Hematopoietic multipotent progenitor cell treated with erythropoietin and hydrocortisone succinate and interleukin-3 and kit ligand, for 15 days (in vitro differentiated cells): ENCODE measurements around the gene NOL11.
"Not testable (repeated sequence)": the region's sequence is repeated elsewhere in the genome, so short reads cannot be mapped to it uniquely, and the experiment has no call there.

Experiments
- DNase-seq: peaks from one replicate; pipeline ENCODE4 v3.0.0-alpha.2; 2015; ENCODE audit warnings: low spot score

NOL11 gene

GRCh38 chr17:67708378-67708777 is 9.4 kb upstream of the NOL11 start:
- no peak for DNase-seq

DNA sequence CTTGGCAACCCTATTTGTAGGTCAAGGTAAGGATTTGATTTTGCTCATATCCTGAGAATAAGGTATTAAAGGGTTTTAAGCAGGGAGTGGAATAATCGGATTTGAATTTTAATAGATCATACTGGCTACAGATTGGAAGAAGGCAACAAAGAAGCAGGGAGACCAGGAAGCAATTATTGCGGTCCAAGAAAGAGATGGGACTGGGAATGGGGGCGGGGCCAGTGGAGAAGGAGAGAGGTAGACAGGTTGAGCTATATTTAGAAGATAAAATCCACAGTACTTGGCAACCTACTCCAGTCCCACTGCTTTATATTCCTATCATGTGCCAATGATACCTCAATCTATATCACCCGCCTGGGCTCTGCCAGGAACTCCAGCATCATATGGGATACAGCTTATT is 5.8 kb upstream of the NOL11 start:
- no peak for DNase-seq

DNA sequence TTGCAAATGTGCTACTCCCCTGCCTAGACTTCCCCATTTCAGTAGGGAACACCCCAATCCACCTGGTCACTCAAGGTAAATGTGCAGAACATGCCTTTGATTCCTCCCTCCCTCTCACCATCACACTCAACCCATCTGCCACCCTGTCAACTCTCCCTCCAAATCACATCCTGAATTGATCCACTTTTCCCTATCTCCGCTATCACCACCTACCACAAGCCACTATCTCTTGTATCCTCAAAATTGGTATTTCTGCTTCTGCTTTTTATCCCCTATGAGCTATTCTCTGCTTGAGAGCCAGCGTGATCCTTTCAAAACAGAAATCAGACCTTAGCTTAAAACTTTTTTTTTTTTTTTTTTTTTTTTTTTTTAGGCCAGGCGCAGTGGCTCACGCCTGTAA is 5.4 kb upstream of the NOL11 start:
- no peak for DNase-seq

DNA sequence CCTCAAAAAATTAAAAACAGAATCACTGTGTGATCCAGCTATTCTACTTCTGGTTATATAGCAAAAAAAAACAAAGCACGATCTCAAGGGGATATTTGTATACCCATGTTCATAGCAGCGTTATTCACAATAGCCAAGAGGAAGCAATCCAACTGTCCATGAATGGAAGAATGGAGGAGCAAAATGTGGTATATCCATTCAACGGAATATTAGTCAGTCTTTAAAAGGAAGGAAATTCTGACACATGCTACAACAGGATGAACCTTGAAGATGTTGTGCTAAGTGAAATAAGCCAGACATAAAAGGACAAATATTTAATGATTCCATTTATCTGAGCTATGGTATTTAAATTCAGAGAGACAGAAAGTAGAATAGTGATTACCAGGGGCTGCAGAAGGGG is 4.6 kb upstream of the NOL11 start:
- DNase-seq, result no peak

DNA sequence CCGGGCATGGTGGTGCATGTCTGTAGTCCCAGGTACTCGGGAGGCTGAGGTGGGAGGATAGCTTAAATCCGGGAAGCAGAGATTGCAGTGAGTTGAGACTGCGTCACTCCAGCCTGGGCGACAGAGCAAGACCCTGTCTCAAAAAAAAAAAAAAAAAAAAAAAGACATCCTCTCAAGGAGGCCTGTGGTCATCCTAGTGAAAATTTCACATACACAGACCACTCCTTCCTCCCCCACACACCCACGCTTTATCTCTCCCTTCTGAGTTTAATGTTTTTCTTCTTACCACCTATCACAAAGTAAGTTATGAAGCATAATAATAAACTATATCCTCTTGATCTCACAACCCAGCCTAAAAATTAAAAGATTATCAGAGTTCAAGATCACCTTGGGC is 1.3 kb upstream of the NOL11 start:
- DNase-seq, result no peak

- no peak for DNase-seq
Measured at GRCh38 chr17:67717192-67717623, 528 bp upstream of the NOL11 start.

DNA sequence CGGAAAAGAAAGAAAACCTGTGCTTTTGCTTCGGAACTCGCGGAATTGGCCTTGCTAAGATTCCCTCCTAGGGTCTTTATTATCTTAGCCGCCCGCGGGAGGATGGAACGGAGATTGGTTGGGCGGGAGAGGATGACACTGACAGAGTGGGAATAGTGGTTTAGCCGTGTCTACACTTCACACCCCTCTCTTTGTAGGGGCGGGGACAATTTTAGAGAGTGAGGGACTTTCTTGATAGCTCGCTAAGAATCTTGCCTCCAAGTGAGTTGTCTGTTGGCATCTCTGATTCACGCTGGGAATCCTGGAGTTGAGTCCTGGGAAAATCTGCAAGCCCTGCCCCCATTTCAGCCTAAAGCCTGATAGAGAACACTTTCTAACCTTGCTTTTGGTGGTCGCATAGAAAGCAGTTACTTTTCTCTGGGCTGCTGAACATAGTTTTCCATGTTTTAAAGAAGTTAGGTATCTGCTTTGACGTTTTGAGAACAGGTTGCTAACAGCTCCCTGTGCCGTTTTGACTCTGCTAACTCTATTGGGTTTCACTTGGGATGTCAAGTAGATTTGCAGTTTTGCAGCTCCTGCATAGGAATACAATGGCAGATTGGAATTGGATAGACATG is 697 bp downstream of the NOL11 start:
- no peak for DNase-seq

DNA sequence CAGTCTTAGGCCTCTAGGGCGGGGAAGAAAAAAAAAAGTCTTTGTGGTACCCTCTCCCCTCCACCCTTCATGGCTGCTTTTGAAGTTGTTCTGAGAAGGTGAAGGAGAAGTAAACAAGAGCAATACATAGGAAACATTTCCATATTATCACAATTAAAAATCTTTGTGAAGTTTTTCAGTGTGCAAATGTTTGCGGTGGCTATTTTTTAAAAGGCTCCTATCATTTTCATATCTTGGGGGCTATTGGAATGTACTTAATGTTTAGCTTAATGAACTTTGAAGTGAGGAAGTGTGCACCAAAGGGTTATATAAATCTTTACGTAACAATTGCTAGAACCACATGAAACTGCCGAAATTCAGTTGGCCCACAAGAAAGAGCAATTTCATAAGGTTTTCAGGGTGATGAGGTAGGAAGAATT is 7.6 kb downstream of the NOL11 start:
- DNase-seq, result no peak

DNA sequence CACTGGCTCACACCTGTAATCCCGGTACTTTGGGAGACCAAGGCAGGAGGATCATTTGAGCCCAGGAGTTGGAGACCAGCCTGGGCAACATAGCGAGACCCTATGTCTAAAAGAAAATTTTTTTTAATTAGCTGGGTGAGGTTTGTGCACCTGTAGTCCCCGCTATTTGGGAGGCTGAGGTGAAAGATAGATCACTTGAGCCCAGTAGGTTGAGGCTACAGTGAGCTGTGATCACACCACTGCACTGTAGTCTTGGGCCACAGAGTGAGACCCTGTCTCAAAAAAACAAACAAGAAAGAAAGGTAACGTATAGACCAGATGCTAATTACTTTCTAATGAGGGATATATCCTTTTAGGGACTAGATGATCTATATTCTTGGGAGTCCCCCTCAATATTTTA is 8.1 kb downstream of the NOL11 start:
- no peak for DNase-seq

GRCh38 chr17:67727152-67728039 is 9.7 kb downstream of the NOL11 start:
- not testable (repeated sequence) for DNase-seq

GRCh38 chr17:67729903-67730302 is 12.2 kb downstream of the NOL11 start:
- no peak for DNase-seq

DNA sequence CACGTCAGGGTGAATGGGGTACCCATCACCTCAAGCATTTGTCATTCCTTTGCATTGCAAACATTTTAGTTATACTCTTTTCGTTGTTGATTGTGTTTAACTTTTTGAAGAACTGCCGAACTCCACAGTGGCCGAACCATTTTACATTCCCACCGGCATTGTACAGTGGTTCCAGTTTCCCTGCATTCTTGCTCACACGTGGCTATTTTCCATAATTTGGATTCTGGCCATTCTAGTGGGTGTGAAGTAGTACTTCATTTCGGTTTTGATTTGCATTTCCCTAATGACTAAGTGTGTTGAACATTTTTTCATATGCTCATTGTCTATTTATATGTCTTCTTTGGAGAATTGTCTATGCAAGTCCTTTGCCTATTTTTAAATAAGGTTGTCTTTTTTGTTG is 13.0 kb downstream of the NOL11 start:
- no peak for DNase-seq

- no peak for DNase-seq
Measured at GRCh38 chr17:67733449-67733848, 15.7 kb downstream of the NOL11 start.

- DNase-seq, result no peak
Measured at GRCh38 chr17:67737145-67737544, 19.4 kb downstream of the NOL11 start.

- DNase-seq, result no peak
Measured at GRCh38 chr17:67742025-67742424, 24.3 kb downstream of the NOL11 start.

DNA sequence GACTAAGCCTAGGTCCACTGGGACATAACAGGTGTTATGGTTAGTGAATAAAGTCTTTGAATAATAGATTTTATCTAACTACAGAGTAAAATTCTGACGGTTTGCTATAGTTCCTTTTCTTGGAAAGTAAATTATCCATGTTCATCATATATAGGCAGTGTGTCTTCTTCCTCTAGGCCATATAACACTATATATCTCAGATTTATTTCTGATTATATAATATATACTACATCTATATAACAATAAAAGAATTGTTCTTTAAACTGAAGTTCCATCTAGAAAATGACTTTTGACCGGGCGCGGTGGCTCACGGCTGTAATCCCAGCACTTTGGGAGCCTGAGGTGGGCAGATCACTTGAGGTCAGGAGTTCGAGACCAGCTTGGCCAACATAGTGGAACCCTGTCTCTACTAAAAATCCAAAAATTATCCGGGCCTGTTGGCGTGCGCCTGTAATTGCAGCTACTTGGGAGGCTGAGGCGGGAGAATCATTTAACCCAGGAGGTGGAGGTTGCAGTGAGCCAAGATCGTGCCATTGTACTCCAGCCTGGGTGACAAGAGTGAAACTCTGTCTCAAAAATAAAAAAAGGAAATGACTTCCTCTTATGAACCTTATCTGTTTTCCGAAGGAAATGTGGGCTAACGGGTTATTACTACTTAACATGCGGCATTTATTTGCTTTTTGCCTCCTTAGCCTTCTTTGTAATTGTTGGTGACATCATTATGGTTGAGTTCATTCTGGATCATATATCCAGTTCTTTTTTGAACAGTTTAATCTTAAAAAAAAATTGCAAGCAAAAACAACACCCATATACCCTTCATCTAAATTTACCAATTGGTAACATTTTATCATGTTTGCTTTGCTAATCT is 29.2 kb downstream of the NOL11 start:
- no peak for DNase-seq

GRCh38 chr17:67747681-67748235 is 30.0 kb downstream of the NOL11 start:
- no peak for DNase-seq

DNA sequence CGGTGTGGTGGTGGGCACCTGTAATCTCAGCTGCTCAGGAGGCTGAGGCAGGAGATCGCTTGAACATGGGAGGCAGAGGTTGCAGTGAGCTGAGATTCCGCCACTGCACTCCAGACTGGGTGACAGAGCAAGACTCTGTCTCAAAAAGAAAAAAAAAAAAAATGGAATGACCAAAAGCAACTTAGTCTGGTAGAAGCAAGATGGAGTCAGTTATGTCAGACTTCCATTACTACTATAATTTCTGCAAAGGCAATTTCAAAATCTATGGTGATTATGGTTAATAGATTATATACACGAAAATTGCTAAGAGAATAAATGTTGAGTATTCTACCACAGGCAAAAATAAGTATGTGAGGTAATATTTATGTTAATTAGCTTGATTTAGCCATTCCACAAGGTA is 32.3 kb downstream of the NOL11 start:
- DNase-seq, result no peak

DNA sequence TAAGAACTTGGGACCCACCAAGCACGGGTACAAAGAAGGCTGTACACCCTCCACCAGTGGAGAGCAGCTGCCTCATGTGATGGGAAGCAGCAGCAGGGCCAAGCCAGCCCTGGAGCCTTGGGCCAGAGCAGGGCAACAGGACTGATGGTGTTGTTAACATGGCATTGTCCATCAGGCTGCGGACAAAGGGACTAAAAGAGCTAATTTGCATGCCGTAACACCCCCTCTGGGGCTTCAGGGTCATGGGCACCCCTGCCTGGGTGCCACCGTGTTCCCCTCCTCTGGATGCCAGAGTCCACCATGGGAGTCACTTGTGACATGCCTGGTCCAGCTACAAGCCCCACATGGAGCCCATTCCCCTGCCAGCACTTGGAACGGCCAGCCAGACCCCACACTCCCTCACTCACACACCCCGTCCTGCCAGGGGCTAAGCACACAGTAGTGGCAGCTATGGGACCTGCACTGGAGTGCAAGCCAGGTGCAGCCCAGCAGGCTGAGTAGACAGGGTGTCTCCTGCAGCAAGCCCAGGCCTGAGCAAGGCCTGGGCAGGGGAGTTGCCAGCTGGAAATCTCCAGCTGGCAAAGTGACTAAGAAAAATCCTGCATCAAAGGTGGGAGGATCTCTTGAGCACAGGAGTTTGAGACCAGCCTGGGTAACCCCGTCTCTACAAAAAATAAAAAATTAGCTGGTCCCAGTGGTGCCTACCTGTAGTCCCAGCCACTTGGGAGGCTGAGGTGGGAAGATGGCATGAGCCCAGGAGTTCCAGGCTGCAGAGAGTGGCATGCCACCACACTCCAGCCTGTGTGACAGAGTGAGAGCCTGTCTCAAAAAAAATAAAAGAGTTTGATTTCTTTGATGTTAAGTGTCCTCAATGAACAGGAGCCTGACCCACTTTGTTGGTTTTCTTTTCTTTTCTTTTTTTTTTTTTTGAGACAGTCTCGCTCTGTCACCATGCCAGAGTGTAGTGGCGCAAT is 33.7 kb downstream of the NOL11 start:
- no peak for DNase-seq

DNA sequence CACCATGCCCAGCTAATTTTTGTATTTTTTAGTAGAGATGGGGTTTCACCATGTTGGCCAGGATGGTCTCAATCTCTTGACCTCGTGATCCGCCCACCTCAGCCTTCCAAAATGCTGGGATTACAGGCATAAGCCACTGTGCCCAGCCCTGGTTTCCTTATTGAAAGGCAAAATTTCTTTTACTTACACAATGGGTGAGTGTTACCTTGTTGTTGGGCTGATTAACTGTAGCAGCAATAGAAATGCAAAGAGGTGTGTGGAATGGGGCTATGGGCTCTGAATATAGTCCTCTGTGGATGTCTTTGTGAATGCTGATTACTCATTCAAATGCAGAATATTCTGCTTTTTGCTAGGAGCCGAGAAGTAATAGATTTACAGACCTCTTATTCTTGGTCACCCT is 34.4 kb downstream of the NOL11 start:
- not testable (repeated sequence) for DNase-seq

- no peak for DNase-seq
Measured at GRCh38 chr17:67753026-67753425, 35.3 kb downstream of the NOL11 start.
